Heart left ventricle (tissue), 13 donors: Measurements from ENCODE around the gene RPL29.

ENCODE experiments used
- POLR2A ChIP-seq, 2 donors: fragments of 450-650 bp; IDR thresholded peaks; one replicate each; pipeline ENCODE4 v1.6.1; 2017; ENCODE audit warnings: antibody characterized with exemption in 2 of 2, mild to moderate bottlenecking in 2 of 2, moderate library complexity in 2 of 2
- TF ChIP-seq, protein P1 (sequence below), 12 donors: fragments of 200-600 bp; sonication (generic) in 4 of 12; IDR thresholded peaks; one replicate each; pipeline versions ENCODE4 v1.5.0 to v1.8.0; 2018 to 2022; ENCODE audit warnings: antibody characterized with exemption in 12 of 12, mild to moderate bottlenecking in 5 of 12
- donor health status: ischemic (EF 13 %, LVEDD 7.1; RV severe dilation, severe dysfunction).
- donor health status: DM: no; HTN: yes; CAD: no.
- donor health status: DM: no; HTN: no; CAD: no.
- donor health status: ischemic (EF 25% LVEDD 6.9; RV normal size, moderate dysfunction).
- donor health status: ischemic (EF 25% LVEDD 5.7; RV mildly dilated, moderate dysfunction).
- donor health status: ischemic (EF 35%, LVEDD 5.7; RV mildly dilated, moderate dysfunction).
- donor health status: nonischemic (EF 11% LVEDD 7.7; RV severe dilation, severe dysfunction).
- donor health status: DM: yes; HTN: yes; CAD: no.
- donor health status: PGD.
- donor health status: ischemic (EF 29% LVEDD 5.4; RV normal size, mild dysfunction).
- donor health status: nonischemic (EF 23%, LVEDD 6.1; RV moderate dilation, normal function).

DNA sequence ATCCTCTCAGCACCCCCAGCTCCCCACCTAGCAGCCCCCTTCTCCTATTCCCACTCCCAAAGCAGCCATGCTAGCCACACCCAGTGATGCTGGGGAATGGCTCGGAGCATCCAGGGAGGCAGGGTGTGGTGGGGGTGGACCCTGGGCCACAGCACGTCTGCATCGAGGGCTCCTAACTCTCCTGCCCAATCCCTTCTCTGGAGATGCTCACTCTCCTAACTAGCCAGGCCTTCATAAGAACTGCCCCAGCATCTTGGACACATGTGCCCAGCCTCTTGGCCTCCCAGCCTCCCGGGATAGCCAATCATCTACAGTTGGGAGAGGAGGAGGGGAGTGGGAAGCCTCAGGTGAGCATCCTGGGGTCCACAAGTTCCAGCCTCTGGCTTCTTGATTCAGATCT is 31.2 kb downstream of the RPL29 start:
- TF ChIP-seq, protein P1, sequence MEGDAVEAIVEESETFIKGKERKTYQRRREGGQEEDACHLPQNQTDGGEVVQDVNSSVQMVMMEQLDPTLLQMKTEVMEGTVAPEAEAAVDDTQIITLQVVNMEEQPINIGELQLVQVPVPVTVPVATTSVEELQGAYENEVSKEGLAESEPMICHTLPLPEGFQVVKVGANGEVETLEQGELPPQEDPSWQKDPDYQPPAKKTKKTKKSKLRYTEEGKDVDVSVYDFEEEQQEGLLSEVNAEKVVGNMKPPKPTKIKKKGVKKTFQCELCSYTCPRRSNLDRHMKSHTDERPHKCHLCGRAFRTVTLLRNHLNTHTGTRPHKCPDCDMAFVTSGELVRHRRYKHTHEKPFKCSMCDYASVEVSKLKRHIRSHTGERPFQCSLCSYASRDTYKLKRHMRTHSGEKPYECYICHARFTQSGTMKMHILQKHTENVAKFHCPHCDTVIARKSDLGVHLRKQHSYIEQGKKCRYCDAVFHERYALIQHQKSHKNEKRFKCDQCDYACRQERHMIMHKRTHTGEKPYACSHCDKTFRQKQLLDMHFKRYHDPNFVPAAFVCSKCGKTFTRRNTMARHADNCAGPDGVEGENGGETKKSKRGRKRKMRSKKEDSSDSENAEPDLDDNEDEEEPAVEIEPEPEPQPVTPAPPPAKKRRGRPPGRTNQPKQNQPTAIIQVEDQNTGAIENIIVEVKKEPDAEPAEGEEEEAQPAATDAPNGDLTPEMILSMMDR (IDR thresholded peaks at IDR 0.05), result no peak
- no peak for TF ChIP-seq POLR2A (IDR thresholded peaks at IDR 0.05)
